Ectodermal cell (in vitro differentiated cells): ENCODE results near the gene C19orf47.

ENCODE experiments used
- H3K27ac ChIP-seq: 2 replicates; pipeline ENCODE4 v1.7.0; 2013; ENCODE audit warnings: mild to moderate bottlenecking, low read depth, low read length; ENCODE audit not compliant: insufficient read depth, poor library complexity, severe bottlenecking
- H3K27me3 ChIP-seq: 2 replicates; pipeline ENCODE4 v1.7.0; 2013; ENCODE audit warnings: mild to moderate bottlenecking, low read length; ENCODE audit not compliant: insufficient read depth, control insufficient read depth, poor library complexity, severe bottlenecking
- H3K36me3 ChIP-seq: one replicate; pipeline ENCODE4 v1.7.0; 2013; ENCODE audit warnings: low read length; ENCODE audit not compliant: control insufficient read depth, insufficient read depth
- H3K4me1 ChIP-seq: one replicate; pipeline ENCODE4 v1.7.0; 2013; ENCODE audit warnings: low read length; ENCODE audit not compliant: control insufficient read depth, insufficient read depth
- H3K4me3 ChIP-seq: 2 replicates; pipeline ENCODE4 v1.7.0; 2013; ENCODE audit warnings: low read depth, low read length, control low read depth; ENCODE audit not compliant: insufficient read depth
- H3K9me3 ChIP-seq: 2 replicates; pipeline ENCODE4 v1.7.0; 2013; ENCODE audit warnings: mild to moderate bottlenecking, low read length, moderate library complexity; ENCODE audit not compliant: control insufficient read depth
- WGBS, 2 experiments: methylation state at CpG; one replicate each; pipeline ENCODE4 v1.1.7; 2013; ENCODE audit warnings: missing lambda C conversion rate in 2 of 2; 5-methylcytosine and 5-hydroxymethylcytosine counted together

C19orf47 gene

GRCh38 chr19:40365010-40365409, 16.8 kb upstream of the C19orf47 start:
- no peak overlapping the region for H3K4me3 ChIP-seq
- WGBS, 2 experiments: 83 to 87% methylated on average over 2 to 3 of the region's 3 CpGs

DNA sequence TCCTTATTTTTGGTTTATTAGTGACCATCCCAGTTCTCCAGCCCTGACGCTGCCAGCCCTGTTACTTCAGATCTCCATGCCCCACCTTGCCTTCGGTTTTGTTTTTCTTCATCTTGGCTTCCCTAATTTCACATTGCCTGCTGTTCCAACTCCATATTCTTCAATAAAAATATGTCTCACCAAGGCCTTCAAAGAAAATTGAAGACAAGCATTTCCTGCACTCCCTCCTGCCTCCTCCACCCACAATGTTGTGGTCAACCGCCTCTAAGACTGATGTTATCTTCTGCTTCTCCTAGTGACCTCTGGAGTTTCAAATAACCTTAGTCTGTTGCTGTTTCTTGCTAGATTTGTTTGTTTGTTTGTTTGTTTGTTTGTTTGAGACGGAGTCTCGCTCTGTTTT, 14.9 kb upstream of the C19orf47 start:
- Histone ChIP-seq H3K27ac (no peak overlapping the region), H3K4me3 (no peak overlapping the region), H3K4me1 (no peaks in the 10 kb centered on the region), H3K36me3 (peaks cover 3% of the 10 kb centered on the region), H3K9me3 (no peaks in the 10 kb centered on the region), H3K27me3 (no peaks in the 10 kb centered on the region)
- WGBS, 2 experiments: 90 to 95% methylated on average over 5 of the region's 5 CpGs

More at GRCh38 chr19:40365010-40365409, 16.8 kb upstream of the C19orf47 start:
- Histone ChIP-seq H3K9me3 (no peaks in the 10 kb centered on the region), H3K36me3 (peaks cover 12% of the 10 kb centered on the region), H3K4me1 (no peaks in the 10 kb centered on the region), H3K27me3 (no peaks in the 10 kb centered on the region), H3K27ac (no peak overlapping the region)

GRCh38 chr19:40362160-40362559, 14.0 kb upstream of the C19orf47 start:
- 90 to 91% methylated on average over 3 of the region's 3 CpGs for WGBS, 2 experiments
- Histone ChIP-seq H3K9me3 (no peaks in the 10 kb centered on the region), H3K27ac (no peak overlapping the region), H3K27me3 (no peaks in the 10 kb centered on the region), H3K4me3 (no peak overlapping the region), H3K36me3 (no peaks in the 10 kb centered on the region), H3K4me1 (no peaks in the 10 kb centered on the region)

DNA sequence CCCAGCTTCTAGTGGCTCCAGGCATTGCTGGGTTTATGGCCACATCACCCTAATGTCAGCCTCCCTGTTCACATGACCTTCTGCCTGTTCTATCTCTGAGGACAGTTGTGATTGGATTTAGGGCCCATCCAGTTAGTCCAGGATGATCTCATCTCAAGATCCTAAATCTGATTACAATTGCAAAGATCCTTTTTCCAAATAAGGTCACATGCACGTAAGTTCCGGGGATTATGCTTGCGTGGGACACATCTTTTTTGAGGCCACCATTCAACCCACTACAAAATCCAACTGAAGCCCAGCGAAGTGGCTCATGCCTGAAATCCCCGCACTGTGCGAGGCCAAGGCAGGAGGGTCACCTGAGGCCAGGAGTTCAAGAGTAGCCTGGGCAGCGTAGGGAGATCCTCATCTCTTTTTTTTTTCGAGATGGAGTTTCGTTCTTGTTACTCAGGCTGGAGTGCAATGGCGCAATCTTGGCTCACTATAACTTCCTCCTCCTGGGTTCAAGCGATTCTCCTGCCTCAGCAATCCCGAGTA, 12.6 kb upstream of the C19orf47 start:
- H3K27me3 ChIP-seq: no peaks in the 10 kb centered on the region
- no peak overlapping the region for H3K27ac ChIP-seq
- no peaks in the 10 kb centered on the region for H3K4me1 ChIP-seq
- WGBS, 2 experiments: 93 to 95% methylated on average over 12 of the region's 12 CpGs
- no peaks in the 10 kb centered on the region for H3K9me3 ChIP-seq
- H3K4me3 ChIP-seq: no peak overlapping the region
- H3K36me3 ChIP-seq: no peaks in the 10 kb centered on the region

DNA sequence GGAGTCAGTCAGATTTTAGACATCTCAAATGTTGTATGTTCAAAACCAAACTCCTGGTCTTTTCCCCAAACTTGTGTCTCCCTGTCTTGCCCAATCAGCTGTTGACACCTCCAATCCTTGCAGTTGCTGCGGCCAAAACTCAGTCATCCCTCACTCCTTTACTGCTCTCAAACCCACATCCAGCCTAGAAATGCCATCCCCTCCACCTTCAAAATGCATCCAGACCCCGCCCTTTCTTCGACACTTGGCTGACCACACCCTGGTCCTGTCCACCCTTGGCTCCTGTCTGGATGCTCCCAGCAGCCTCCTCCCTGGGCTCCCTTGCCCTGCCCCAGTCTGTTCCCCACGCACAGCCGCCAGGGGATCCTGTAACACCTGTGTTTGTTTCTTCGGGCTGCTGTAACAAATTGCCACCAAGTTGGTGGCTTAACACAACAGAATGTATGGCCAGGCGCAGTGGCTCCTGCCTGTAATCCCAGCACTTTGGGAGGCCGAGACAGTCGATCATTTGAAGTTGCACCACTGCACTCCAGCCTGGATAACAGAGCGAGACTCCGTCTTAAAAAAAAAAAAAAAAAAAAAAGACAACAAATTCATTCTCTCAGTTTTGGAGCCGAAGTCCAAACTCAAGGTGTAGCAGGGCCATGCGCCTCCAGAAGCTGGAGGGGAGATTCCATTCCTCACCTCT, 12.0 kb upstream of the C19orf47 start:
- Histone ChIP-seq H3K27me3 (no peaks in the 10 kb centered on the region), H3K9me3 (no peaks in the 10 kb centered on the region), H3K4me3 (no peak overlapping the region), H3K27ac (no peak overlapping the region), H3K36me3 (no peaks in the 10 kb centered on the region), H3K4me1 (no peaks in the 10 kb centered on the region)
- 87 to 91% methylated on average over 13 of the region's 13 CpGs for WGBS, 2 experiments

- no peaks in the 10 kb centered on the region for H3K36me3 ChIP-seq
- WGBS, 2 experiments: 86 to 91% methylated on average over 3 to 5 of the region's 5 CpGs
Observed at GRCh38 chr19:40358773-40359172, 10.6 kb upstream of the C19orf47 start.

DNA sequence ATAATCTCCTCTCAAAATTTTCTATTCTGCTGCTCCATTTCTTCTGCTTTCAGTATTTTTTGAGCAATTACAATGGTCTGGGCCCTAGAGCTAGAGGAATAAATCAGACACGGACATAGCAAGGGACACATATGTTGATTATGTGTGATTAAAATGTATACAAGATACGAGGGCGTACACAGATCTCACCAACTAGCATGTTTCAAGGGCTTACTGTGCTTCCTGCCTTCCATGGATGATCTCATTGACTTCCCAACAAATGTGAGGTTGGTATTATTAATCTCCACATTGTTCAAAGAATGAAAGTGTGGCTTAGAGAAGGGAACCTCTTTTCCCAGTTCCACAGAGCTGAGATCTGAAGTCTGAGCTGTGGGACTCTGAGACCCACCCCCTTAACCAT, 9.4 kb upstream of the C19orf47 start:
- WGBS, 2 experiments: 95 to 100% methylated on average over 3 of the region's 3 CpGs
- no peaks in the 10 kb centered on the region for H3K27me3 ChIP-seq
- H3K4me1 ChIP-seq: no peaks in the 10 kb centered on the region
- no peaks in the 10 kb centered on the region for H3K36me3 ChIP-seq
- H3K4me3 ChIP-seq: no peak overlapping the region
- no peaks in the 10 kb centered on the region for H3K9me3 ChIP-seq
- no peak overlapping the region for H3K27ac ChIP-seq

More at GRCh38 chr19:40358773-40359172, 10.6 kb upstream of the C19orf47 start:
- H3K9me3 ChIP-seq: no peaks in the 10 kb centered on the region
- no peak overlapping the region for H3K4me3 ChIP-seq
- H3K4me1 ChIP-seq: no peaks in the 10 kb centered on the region
- H3K27me3 ChIP-seq: no peaks in the 10 kb centered on the region
- no peak overlapping the region for H3K27ac ChIP-seq

DNA sequence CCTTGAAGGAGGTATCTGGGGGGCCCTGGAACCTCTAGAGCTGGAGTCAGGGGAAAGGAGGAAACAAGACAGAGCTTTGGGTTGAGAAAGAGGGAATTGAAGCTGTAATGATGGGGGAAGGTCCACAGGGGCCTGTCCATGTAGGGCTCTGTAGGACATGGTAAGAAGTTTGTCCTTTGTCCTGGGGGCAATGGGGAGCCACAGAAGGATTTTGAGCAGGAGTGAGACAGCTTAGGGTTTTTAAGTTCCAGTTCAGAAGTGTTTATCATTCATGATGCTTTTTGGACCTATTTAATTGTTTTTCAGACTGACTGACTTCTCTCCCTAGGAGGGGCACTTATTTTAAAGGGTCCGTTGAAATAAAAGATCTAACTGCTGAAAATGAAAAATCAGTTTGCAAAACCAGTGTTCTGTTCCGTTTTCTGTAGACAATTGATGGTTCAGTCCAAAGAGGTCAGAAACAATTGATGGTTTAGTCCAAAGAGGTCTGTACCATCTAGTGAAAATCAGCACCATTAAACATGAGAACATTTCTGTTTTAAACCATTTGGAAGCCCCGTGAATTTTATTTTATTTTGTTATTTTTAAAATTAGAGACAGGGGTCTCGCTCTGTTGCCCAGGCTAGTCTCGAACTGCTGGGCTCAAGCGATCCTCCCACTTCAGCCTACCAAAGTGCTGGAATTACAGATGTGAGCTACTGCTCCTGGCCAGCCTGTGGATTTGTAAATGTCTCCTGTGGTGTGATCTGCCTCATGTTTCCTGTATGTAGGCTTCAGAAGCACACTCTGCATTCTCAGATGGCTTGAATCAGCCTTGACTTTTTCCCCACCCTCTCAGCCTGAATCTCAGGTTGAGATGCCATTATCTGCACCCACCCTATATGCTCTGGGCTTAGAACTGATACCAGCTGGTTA, 8.7 kb upstream of the C19orf47 start:
- WGBS, 2 experiments: 95% methylated on average over 6 of the region's 6 CpGs
- Histone ChIP-seq H3K27me3 (no peaks in the 10 kb centered on the region), H3K36me3 (no peaks in the 10 kb centered on the region), H3K4me1 (no peaks in the 10 kb centered on the region), H3K9me3 (no peaks in the 10 kb centered on the region), H3K27ac (no peak overlapping the region), H3K4me3 (no peak overlapping the region)

- Histone ChIP-seq H3K9me3 (no peaks in the 10 kb centered on the region), H3K36me3 (no peaks in the 10 kb centered on the region), H3K4me1 (no peaks in the 10 kb centered on the region), H3K4me3 (no peak overlapping the region), H3K27ac (no peak overlapping the region), H3K27me3 (no peaks in the 10 kb centered on the region)
- WGBS, 2 experiments: 93 to 94% methylated on average over 9 of the region's 9 CpGs
Observed at GRCh38 chr19:40355975-40356680, 7.9 kb upstream of the C19orf47 start.
